ENCODE results near the gene CTIF. TPM values are rescaled to one million over a fixed set of nuclear protein-coding genes. Genes with fewer than 3 reads are reported as not detected.

CTIF gene
- total RNA-seq, 1 donor from 2014 or later: 137 TPM

DNA sequence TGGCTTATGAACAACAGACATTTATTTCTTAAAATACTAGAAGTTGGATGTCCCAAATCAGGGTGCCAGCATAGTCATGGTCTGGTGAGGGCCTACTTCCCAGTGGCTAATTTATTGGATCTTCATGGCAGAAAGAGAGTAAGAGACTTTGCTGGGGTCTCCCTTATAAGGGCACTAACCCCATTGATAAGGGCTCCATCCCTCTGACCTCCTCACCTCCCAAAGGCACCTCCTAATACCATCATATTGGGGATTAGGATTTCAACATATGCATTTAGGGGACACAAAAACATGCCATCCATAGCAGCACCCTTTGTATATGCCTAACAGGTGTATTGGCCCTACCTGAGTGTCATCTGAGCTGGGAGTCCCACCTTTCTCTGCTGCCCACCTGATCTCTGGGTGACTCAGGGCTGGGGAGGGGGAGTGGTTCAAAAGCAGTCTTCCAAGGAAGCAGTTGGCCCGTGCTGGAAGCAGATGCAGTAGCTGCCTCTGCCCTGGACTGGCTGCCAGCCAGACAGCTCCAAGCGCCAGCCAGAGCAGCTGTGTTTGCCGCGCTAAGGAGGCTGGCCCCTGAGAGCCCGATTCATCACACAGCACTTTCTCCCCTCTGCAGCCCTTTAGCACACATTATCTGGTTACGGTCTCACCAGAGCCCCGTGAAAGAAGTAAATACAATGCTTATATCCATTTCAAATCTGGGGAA is 327.4 kb downstream of the CTIF start:
- Mint-ChIP-seq H3K4me1 (ENCODE audit: low read depth, unreplicated experiment) (peaks cover 10% of the 10 kb centered on the region), H3K27ac (ENCODE audit: unreplicated experiment) (no peak overlapping the region), H3K36me3 (ENCODE audit: unreplicated experiment) (no peaks in the 10 kb centered on the region), H3K4me3 (ENCODE audit: unreplicated experiment) (no peak overlapping the region), H3K9me3 (ENCODE audit: unreplicated experiment) (peaks cover 2% of the 10 kb centered on the region), H3K27me3 (ENCODE audit: unreplicated experiment) (peaks cover 11% of the 10 kb centered on the region)
- peak; percentile 8 for DNase-seq
- TF ChIP-seq, protein P1, sequence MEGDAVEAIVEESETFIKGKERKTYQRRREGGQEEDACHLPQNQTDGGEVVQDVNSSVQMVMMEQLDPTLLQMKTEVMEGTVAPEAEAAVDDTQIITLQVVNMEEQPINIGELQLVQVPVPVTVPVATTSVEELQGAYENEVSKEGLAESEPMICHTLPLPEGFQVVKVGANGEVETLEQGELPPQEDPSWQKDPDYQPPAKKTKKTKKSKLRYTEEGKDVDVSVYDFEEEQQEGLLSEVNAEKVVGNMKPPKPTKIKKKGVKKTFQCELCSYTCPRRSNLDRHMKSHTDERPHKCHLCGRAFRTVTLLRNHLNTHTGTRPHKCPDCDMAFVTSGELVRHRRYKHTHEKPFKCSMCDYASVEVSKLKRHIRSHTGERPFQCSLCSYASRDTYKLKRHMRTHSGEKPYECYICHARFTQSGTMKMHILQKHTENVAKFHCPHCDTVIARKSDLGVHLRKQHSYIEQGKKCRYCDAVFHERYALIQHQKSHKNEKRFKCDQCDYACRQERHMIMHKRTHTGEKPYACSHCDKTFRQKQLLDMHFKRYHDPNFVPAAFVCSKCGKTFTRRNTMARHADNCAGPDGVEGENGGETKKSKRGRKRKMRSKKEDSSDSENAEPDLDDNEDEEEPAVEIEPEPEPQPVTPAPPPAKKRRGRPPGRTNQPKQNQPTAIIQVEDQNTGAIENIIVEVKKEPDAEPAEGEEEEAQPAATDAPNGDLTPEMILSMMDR (IDR thresholded peaks at IDR 0.05; ENCODE audit: partially characterized antibody, unreplicated experiment): no peak

DNA sequence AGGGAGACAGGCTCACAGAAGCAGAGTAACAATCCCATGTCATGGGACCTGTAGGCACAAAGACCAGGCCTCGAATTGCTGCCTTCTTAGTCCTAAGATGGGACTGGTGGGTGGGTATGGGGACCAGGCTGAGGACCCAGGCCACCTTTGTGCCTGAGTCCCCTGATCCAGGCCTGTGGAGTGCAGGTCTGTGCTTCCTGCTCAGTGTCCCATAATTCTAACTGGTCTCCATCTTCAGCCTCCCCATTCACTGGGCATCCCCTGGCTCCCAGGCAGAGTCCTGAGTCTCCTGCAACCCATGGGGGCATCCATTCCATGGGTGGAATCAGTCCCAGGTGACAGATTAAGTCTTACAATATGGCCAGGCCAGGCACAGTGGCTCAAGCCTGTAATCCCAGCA is 328.0 kb downstream of the CTIF start:
- H3K27ac Mint-ChIP-seq (ENCODE audit: unreplicated experiment): no peak overlapping the region

DNA sequence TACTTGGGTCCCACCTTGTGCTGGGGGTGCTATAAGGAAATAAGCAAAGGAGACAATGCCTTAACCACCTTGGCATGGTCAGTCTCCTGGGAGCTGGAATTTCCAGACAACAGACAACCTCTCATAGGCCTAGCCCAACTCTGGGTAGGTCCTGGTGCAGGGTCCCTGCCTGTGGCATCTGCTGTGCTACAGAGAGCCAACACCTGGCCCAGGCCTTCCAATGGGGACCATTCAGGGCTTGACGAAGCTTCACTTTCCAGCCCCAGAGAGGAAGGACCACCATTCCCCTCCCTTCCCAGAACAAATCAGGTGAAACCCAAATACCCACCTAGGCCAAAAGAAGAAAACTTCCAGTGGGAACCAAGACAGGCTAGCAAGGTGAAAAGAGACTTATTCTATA is 329.1 kb downstream of the CTIF start:
- no peak overlapping the region for H3K4me3 Mint-ChIP-seq (ENCODE audit: unreplicated experiment)
- peak; percentile 10 for DNase-seq
- TF ChIP-seq, protein P1 (IDR thresholded peaks at IDR 0.05; ENCODE audit: partially characterized antibody, unreplicated experiment): no peak
- no peak overlapping the region for H3K27ac Mint-ChIP-seq (ENCODE audit: unreplicated experiment)
- peaks cover 9% of the 10 kb centered on the region for H3K27me3 Mint-ChIP-seq (ENCODE audit: unreplicated experiment)
- H3K4me1 Mint-ChIP-seq (ENCODE audit: low read depth, unreplicated experiment): peaks cover 5% of the 10 kb centered on the region
- H3K9me3 Mint-ChIP-seq (ENCODE audit: unreplicated experiment): peaks cover 2% of the 10 kb centered on the region
- H3K36me3 Mint-ChIP-seq (ENCODE audit: unreplicated experiment): no peaks in the 10 kb centered on the region

More for the DNA sequence above, 328.0 kb downstream of the CTIF start:
- TF ChIP-seq, protein P1 (IDR thresholded peaks at IDR 0.05; ENCODE audit: partially characterized antibody, unreplicated experiment): no peak
- Mint-ChIP-seq H3K4me3 (ENCODE audit: unreplicated experiment) (no peak overlapping the region), H3K9me3 (ENCODE audit: unreplicated experiment) (peaks cover 2% of the 10 kb centered on the region), H3K4me1 (ENCODE audit: low read depth, unreplicated experiment) (peaks cover 10% of the 10 kb centered on the region), H3K36me3 (ENCODE audit: unreplicated experiment) (no peaks in the 10 kb centered on the region), H3K27me3 (ENCODE audit: unreplicated experiment) (peaks cover 11% of the 10 kb centered on the region)
- peak; percentile 4 for DNase-seq

DNA sequence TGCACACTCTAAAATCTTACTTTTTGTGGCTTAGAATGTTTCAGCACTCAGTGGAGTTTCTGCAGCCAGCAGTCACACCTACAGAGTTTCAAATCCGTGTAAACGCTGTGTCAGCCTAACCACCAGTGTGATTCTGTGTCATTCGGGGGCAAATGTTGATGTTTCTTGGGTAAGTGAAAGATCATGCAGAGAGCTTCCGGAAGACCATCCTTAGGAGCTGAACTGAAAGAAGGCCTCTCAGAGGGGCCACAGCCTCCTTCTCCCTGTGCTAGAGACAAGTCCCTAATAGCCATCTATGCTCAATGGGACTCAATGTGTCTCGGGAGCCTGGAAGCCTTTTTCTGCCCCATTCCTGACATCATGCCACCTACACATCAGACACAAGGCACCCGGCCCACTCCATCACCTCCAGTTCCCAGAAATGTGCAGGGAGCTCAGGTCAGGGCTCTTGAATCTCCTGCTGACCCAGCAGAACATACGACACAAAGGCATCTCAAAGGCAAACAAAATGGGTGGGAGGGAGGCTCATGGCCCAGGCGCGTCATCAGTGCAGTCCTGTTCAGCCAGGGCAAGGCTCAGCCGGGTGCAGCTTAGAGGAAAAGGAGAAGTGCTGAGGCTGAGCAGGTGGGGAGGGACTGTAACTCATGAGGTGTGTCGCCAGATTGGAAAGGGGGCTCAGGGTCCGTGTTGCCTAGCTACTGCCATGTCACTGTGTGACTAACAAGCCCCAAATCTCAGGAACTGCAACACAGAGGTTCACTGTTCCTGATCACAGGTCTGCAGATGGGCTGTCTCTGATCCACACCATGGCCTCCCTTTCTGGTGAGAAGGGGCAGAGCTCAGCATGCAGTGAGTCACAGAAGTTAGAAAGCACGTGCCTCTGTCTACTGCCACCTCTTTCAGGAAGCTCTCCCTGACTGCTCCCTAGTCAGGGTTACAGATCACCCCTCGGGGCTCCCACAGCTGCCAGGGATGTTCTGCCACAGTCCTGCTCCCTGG is 329.9 kb downstream of the CTIF start:
- DNase-seq: peak; percentile 12
- H3K27ac Mint-ChIP-seq (ENCODE audit: unreplicated experiment): no peak overlapping the region
- H3K4me3 Mint-ChIP-seq (ENCODE audit: unreplicated experiment): no peak overlapping the region
- peaks cover 3% of the 10 kb centered on the region for H3K4me1 Mint-ChIP-seq (ENCODE audit: low read depth, unreplicated experiment)
- TF ChIP-seq, protein P1 (IDR thresholded peaks at IDR 0.05; ENCODE audit: partially characterized antibody, unreplicated experiment): no peak
- peaks cover 7% of the 10 kb centered on the region for H3K27me3 Mint-ChIP-seq (ENCODE audit: unreplicated experiment)
- no peaks in the 10 kb centered on the region for H3K36me3 Mint-ChIP-seq (ENCODE audit: unreplicated experiment)
- peaks cover under 1% of the 10 kb centered on the region for H3K9me3 Mint-ChIP-seq (ENCODE audit: unreplicated experiment)
